HFFc6 (cell line): ENCODE measurements around the gene RADIL. TPM values are rescaled to one million over a fixed set of nuclear protein-coding genes. Genes with fewer than 3 reads are reported as not detected.

Experiments
- DNase-seq: peaks from one replicate; pipeline ENCODE4 v3.0.0-alpha.2; 2018
- H3K27ac Mint-ChIP-seq: 2 replicates; pipeline ENCODE4 v1.8.0; 2020; ENCODE audit warnings: mild to moderate bottlenecking, mixed read lengths
- H3K27me3 Mint-ChIP-seq: 2 replicates; pipeline ENCODE4 v1.8.0; 2021; ENCODE audit warnings: mild to moderate bottlenecking, moderate library complexity, mixed read lengths; ENCODE audit not compliant: insufficient read depth
- H3K36me3 Mint-ChIP-seq: 2 replicates; pipeline ENCODE4 v1.8.0; 2021; ENCODE audit warnings: low read depth, mixed read lengths
- H3K4me1 Mint-ChIP-seq: 2 replicates; pipeline ENCODE4 v1.8.0; 2020; ENCODE audit warnings: low read depth, mixed read lengths
- H3K4me3 Mint-ChIP-seq: 2 replicates; pipeline ENCODE4 v1.8.0; 2020; ENCODE audit warnings: mild to moderate bottlenecking, moderate library complexity, mixed read lengths
- H3K9me3 Mint-ChIP-seq: 2 replicates; pipeline ENCODE4 v1.8.0; 2020; ENCODE audit warnings: mild to moderate bottlenecking, mixed read lengths
- CTCF ChIP-seq: fragments of 200-600 bp; sonication (generic); IDR thresholded peaks from 2 replicates; pipeline ENCODE4 v1.5.0; 2021; ENCODE audit warnings: antibody characterized with exemption, mild to moderate bottlenecking
- total RNA-seq, 6 experiments: library from RNA; stranded (reverse); fragmentation: NEBNext Ultra II Directional; extraction: Animal tissue kit (Norgen Biotek cat#: 25700); gene quantifications; 2 replicates in 1 of 6; 3 replicates in 5 of 6; pipeline ENCODE4 v1.2.3, GENCODE V29; 2021

RADIL gene
- total RNA-seq, 6 experiments from 2014 or later, result 0.09 to 0.43 (median 0.24) TPM

GRCh38 chr7:4875391-4875790 lies 8.1 kb downstream of the RADIL start:
- no peak for TF ChIP-seq CTCF
- H3K27me3 Mint-ChIP-seq, result peaks cover 13% of the 10 kb centered on the region
- H3K27ac Mint-ChIP-seq, result no peak overlapping the region
- H3K36me3 Mint-ChIP-seq, result no peaks in the 10 kb centered on the region
- H3K9me3 Mint-ChIP-seq, result no peaks in the 10 kb centered on the region
- no peaks in the 10 kb centered on the region for H3K4me1 Mint-ChIP-seq
- H3K4me3 Mint-ChIP-seq, result no peak overlapping the region
- DNase-seq, result no peak

- Mint-ChIP-seq H3K4me3 (no peak overlapping the region), H3K27ac (no peak overlapping the region), H3K36me3 (no peaks in the 10 kb centered on the region), H3K9me3 (peaks cover 3% of the 10 kb centered on the region), H3K27me3 (peaks cover 5% of the 10 kb centered on the region), H3K4me1 (no peaks in the 10 kb centered on the region)
- no peak for TF ChIP-seq CTCF
- DNase-seq, result no peak
Observed at GRCh38 chr7:4873071-4873944, 10.2 kb downstream of the RADIL start.

GRCh38 chr7:4871930-4872675 lies 11.4 kb downstream of the RADIL start:
- Mint-ChIP-seq H3K4me3 (no peak overlapping the region), H3K9me3 (peaks cover 4% of the 10 kb centered on the region), H3K36me3 (no peaks in the 10 kb centered on the region), H3K27me3 (peaks cover 5% of the 10 kb centered on the region; the same call in 1 of the 2 replicates), H3K27ac (no peak overlapping the region), H3K4me1 (no peaks in the 10 kb centered on the region)
- DNase-seq, result no peak
- no peak for TF ChIP-seq CTCF

- H3K4me3 Mint-ChIP-seq, result no peak overlapping the region
- DNase-seq, result no peak
- no peak overlapping the region for H3K27ac Mint-ChIP-seq
- H3K4me1 Mint-ChIP-seq, result no peaks in the 10 kb centered on the region
- H3K9me3 Mint-ChIP-seq, result peaks cover 4% of the 10 kb centered on the region
- H3K27me3 Mint-ChIP-seq, result peaks cover 5% of the 10 kb centered on the region; the same call in 1 of the 2 replicates
- TF ChIP-seq CTCF, result no peak
- no peaks in the 10 kb centered on the region for H3K36me3 Mint-ChIP-seq
Observed at GRCh38 chr7:4871056-4871680, 12.3 kb downstream of the RADIL start.

- no peak for DNase-seq
- peaks cover 4% of the 10 kb centered on the region for H3K9me3 Mint-ChIP-seq
- H3K27me3 Mint-ChIP-seq, result peaks cover 8% of the 10 kb centered on the region; the same call in 1 of the 2 replicates
- no peak overlapping the region for H3K4me3 Mint-ChIP-seq
- H3K27ac Mint-ChIP-seq, result no peak overlapping the region
- no peaks in the 10 kb centered on the region for H3K4me1 Mint-ChIP-seq
- TF ChIP-seq CTCF, result no peak
- no peaks in the 10 kb centered on the region for H3K36me3 Mint-ChIP-seq
Observed at GRCh38 chr7:4868493-4868892, 15.0 kb downstream of the RADIL start.
